ENCODE results near the gene GRIN3B. TPM values are rescaled to one million over a fixed set of nuclear protein-coding genes. Genes with fewer than 3 reads are reported as not detected.

GRIN3B gene
- total and polyA plus RNA-seq, 2 donors from 2014 or later = 0.15 to 0.44 TPM

DNA sequence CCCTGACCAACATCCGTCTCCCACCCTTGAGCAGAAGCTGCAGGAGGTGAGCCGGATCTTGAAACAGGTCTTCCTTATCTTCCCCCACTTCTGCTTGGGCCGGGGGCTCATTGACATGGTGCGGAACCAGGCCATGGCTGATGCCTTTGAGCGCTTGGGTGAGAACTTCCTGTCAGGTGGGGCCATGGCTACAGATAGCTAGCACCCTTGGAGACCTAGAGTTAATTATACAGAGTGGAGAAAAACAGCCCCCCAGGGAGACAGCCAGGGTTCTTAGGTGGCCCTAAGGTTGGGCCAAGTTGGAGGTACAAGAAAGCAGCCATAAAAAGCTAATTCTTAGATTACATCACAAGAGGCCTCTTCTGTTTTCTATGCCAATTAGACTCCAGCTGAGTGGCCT is 57.9 kb downstream of the GRIN3B start:
- no peak for TF ChIP-seq CTCF (IDR thresholded peaks at IDR 0.05; ENCODE audit: borderline replicate concordance, extremely low read depth, insufficient read depth)
- H3K27ac ChIP-seq (ENCODE audit: low read depth in 2 of 2, low read length in 2 of 2) = no peak overlapping the region
- no peak overlapping the region for H3K9ac ChIP-seq (ENCODE audit: low read length in 3 of 3)
- intact Hi-C loops (cut with DNase I) = no loop called here
- peaks cover 0 to 8% (median 0%) of the 10 kb centered on the region in 3 donors for H3K36me3 ChIP-seq (ENCODE audit: control insufficient read depth in 2 of 3, insufficient read depth in 3 of 3, low read length in 3 of 3)
- no peaks in the 10 kb centered on the region for H3K27me3 ChIP-seq (ENCODE audit: control insufficient read depth, insufficient read depth, low read length)
- FAIRE-seq (no peak), DNase-seq (no peak)
- no peak overlapping the region for H3K4me3 ChIP-seq (ENCODE audit: low read length in 3 of 3)
- H3K4me1 ChIP-seq (ENCODE audit: control insufficient read depth in 2 of 3, insufficient read depth in 2 of 3, low read depth in 1 of 3, low read length in 3 of 3) = no peaks in the 10 kb centered on the region
- peaks cover 0 to 29% (median 7%) of the 10 kb centered on the region in 3 donors for H3K9me3 ChIP-seq (ENCODE audit: control insufficient read depth in 2 of 3, insufficient read depth in 1 of 3, low read length in 3 of 3)

Other genes starting within 250 kb of the GRIN3B start
- gene MISP, start 249.3 kb upstream of the GRIN3B start, total RNA-seq = 17.8 TPM
- 19.6 TPM for gene MISP, start 249.3 kb upstream of the GRIN3B start, polyA plus RNA-seq (ENCODE audit: insufficient read depth, low read depth, low replicate concordance)
- 339 TPM for gene PTBP1, start 203.0 kb upstream of the GRIN3B start, total RNA-seq
- 102 TPM for gene PTBP1, start 203.0 kb upstream of the GRIN3B start, polyA plus RNA-seq (ENCODE audit: insufficient read depth, low read depth, low replicate concordance)
- gene PLPPR3, start 178.5 kb upstream of the GRIN3B start, total RNA-seq = not detected
- not detected for gene PLPPR3, start 178.5 kb upstream of the GRIN3B start, polyA plus RNA-seq (ENCODE audit: insufficient read depth, low read depth, low replicate concordance)
- gene AZU1, start 172.6 kb upstream of the GRIN3B start, total RNA-seq = 0.50 TPM
- gene AZU1, start 172.6 kb upstream of the GRIN3B start, polyA plus RNA-seq (ENCODE audit: insufficient read depth, low read depth, low replicate concordance) = not detected
- gene PRTN3, start 159.4 kb upstream of the GRIN3B start, total RNA-seq = not detected
- gene PRTN3, start 159.4 kb upstream of the GRIN3B start, polyA plus RNA-seq (ENCODE audit: insufficient read depth, low read depth, low replicate concordance) = not detected
- 0.85 TPM for gene ELANE, start 148.1 kb upstream of the GRIN3B start, total RNA-seq
- gene ELANE, start 148.1 kb upstream of the GRIN3B start, polyA plus RNA-seq (ENCODE audit: insufficient read depth, low read depth, low replicate concordance) = not detected
- 35.1 TPM for gene CFD, start 140.8 kb upstream of the GRIN3B start, total RNA-seq
- 4.6 TPM for gene CFD, start 140.8 kb upstream of the GRIN3B start, polyA plus RNA-seq (ENCODE audit: insufficient read depth, low read depth, low replicate concordance)
- gene MED16, start 107.2 kb upstream of the GRIN3B start, total RNA-seq = 56.5 TPM
- 72.1 TPM for gene MED16, start 107.2 kb upstream of the GRIN3B start, polyA plus RNA-seq (ENCODE audit: insufficient read depth, low read depth, low replicate concordance)
- not detected for gene RNU6-9, start 106.9 kb upstream of the GRIN3B start, total RNA-seq
- not detected for gene RNU6-9, start 106.9 kb upstream of the GRIN3B start, polyA plus RNA-seq (ENCODE audit: insufficient read depth, low read depth, low replicate concordance)
- 71.4 TPM for gene R3HDM4, start 87.2 kb upstream of the GRIN3B start, total RNA-seq
- 47.4 TPM for gene R3HDM4, start 87.2 kb upstream of the GRIN3B start, polyA plus RNA-seq (ENCODE audit: insufficient read depth, low read depth, low replicate concordance)
- 0.69 TPM for gene KISS1R, start 83.1 kb upstream of the GRIN3B start, total RNA-seq
- gene KISS1R, start 83.1 kb upstream of the GRIN3B start, polyA plus RNA-seq (ENCODE audit: insufficient read depth, low read depth, low replicate concordance) = not detected
- 16.9 TPM for gene ARID3A, start 74.4 kb upstream of the GRIN3B start, total RNA-seq
- gene ARID3A, start 74.4 kb upstream of the GRIN3B start, polyA plus RNA-seq (ENCODE audit: insufficient read depth, low read depth, low replicate concordance) = 5.6 TPM
- 40.3 TPM for gene WDR18, start 16.1 kb upstream of the GRIN3B start, total RNA-seq
- gene WDR18, start 16.1 kb upstream of the GRIN3B start, polyA plus RNA-seq (ENCODE audit: insufficient read depth, low read depth, low replicate concordance) = 77.2 TPM
- 180 TPM for gene TMEM259, start 20.7 kb downstream of the GRIN3B start, total RNA-seq
- gene TMEM259, start 20.7 kb downstream of the GRIN3B start, polyA plus RNA-seq (ENCODE audit: insufficient read depth, low read depth, low replicate concordance) = 129 TPM
- not detected for gene RNU6-2, start 21.1 kb downstream of the GRIN3B start, total RNA-seq
- not detected for gene RNU6-2, start 21.1 kb downstream of the GRIN3B start, polyA plus RNA-seq (ENCODE audit: insufficient read depth, low read depth, low replicate concordance)
- 131 TPM for gene CNN2, start 26.2 kb downstream of the GRIN3B start, total RNA-seq
- gene CNN2, start 26.2 kb downstream of the GRIN3B start, polyA plus RNA-seq (ENCODE audit: insufficient read depth, low read depth, low replicate concordance) = 64.1 TPM
- gene ABCA7, start 39.7 kb downstream of the GRIN3B start, total RNA-seq = 20.4 TPM
- gene ABCA7, start 39.7 kb downstream of the GRIN3B start, polyA plus RNA-seq (ENCODE audit: insufficient read depth, low read depth, low replicate concordance) = 11.7 TPM
- gene ARHGAP45, start 66.7 kb downstream of the GRIN3B start, total RNA-seq = 50.0 TPM
- 11.8 TPM for gene ARHGAP45, start 66.7 kb downstream of the GRIN3B start, polyA plus RNA-seq (ENCODE audit: insufficient read depth, low read depth, low replicate concordance)
- 158 TPM for gene POLR2E, start 95.0 kb downstream of the GRIN3B start, total RNA-seq
- 189 TPM for gene POLR2E, start 95.0 kb downstream of the GRIN3B start, polyA plus RNA-seq (ENCODE audit: insufficient read depth, low read depth, low replicate concordance)
- gene GPX4, start 103.6 kb downstream of the GRIN3B start, total RNA-seq = 268 TPM
- gene GPX4, start 103.6 kb downstream of the GRIN3B start, polyA plus RNA-seq (ENCODE audit: insufficient read depth, low read depth, low replicate concordance) = 966 TPM
- gene SBNO2, start 173.8 kb downstream of the GRIN3B start, total RNA-seq = 156 TPM
- gene SBNO2, start 173.8 kb downstream of the GRIN3B start, polyA plus RNA-seq (ENCODE audit: insufficient read depth, low read depth, low replicate concordance) = 12.2 TPM
- 57.7 TPM for gene STK11, start 205.4 kb downstream of the GRIN3B start, total RNA-seq
- 40.7 TPM for gene STK11, start 205.4 kb downstream of the GRIN3B start, polyA plus RNA-seq (ENCODE audit: insufficient read depth, low read depth, low replicate concordance)
- 1.1 TPM for gene CBARP, start 237.6 kb downstream of the GRIN3B start, total RNA-seq
- gene CBARP, start 237.6 kb downstream of the GRIN3B start, polyA plus RNA-seq (ENCODE audit: insufficient read depth, low read depth, low replicate concordance) = 1.0 TPM
- gene ATP5F1D, start 241.3 kb downstream of the GRIN3B start, total RNA-seq = 183 TPM
- 641 TPM for gene ATP5F1D, start 241.3 kb downstream of the GRIN3B start, polyA plus RNA-seq (ENCODE audit: insufficient read depth, low read depth, low replicate concordance)
- gene MIDN, start 248.2 kb downstream of the GRIN3B start, total RNA-seq = 205 TPM
- 21.3 TPM for gene MIDN, start 248.2 kb downstream of the GRIN3B start, polyA plus RNA-seq (ENCODE audit: insufficient read depth, low read depth, low replicate concordance)